Left ventricle myocardium inferior (tissue), 1 donor: ENCODE data around the gene PCCA. TPM values are rescaled to one million over a fixed set of nuclear protein-coding genes. Genes with fewer than 3 reads are reported as not detected.

Source experiments
- DNase-seq: peaks from one replicate; pipeline ENCODE4 v3.0.0-alpha.2; 2020
- H3K27ac ChIP-seq: fragments of 200-600 bp; replicated peaks from 2 replicates; pipeline ENCODE4 v1.8.0; 2021
- H3K27me3 ChIP-seq: fragments of 200-600 bp; 2 replicates; pipeline ENCODE4 v1.8.0; 2021; ENCODE audit warnings: low read depth
- H3K36me3 ChIP-seq: fragments of 200-600 bp; 2 replicates; pipeline ENCODE4 v1.8.0; 2021
- H3K4me1 ChIP-seq: fragments of 200-600 bp; 2 replicates; pipeline ENCODE4 v1.8.0; 2021
- H3K4me3 ChIP-seq: fragments of 200-600 bp; 2 replicates; pipeline ENCODE4 v1.8.0; 2021; ENCODE audit warnings: mild to moderate bottlenecking, moderate library complexity
- H3K9me3 ChIP-seq: fragments of 200-600 bp; replicated peaks from 2 replicates; pipeline ENCODE4 v1.8.0; 2021
- CTCF ChIP-seq: fragments of 200-600 bp; IDR thresholded peaks from 2 replicates; pipeline ENCODE4 v1.8.0; 2021; ENCODE audit warnings: antibody characterized with exemption, mild to moderate bottlenecking, borderline replicate concordance
- intact Hi-C: fragments of 100-400 bp; cut with micrococcal nuclease; formaldehyde crosslinking; loops from one replicate; pipeline ENCODE4 v1.11.0; 2022
- total RNA-seq: library from RNA; stranded (reverse); fragmentation: NEBNext Ultra II Directional; extraction: Animal tissue kit (Norgen Biotek cat#: 25700); gene quantifications from one replicate; pipeline ENCODE4 v1.2.1, GENCODE V29; 2021
- donor health status: DM: no; HTN: yes; CAD: no; lungs with severe emphysema.

PCCA gene
- total RNA-seq, 1 donor from 2014 or later: 65.4 TPM

DNA sequence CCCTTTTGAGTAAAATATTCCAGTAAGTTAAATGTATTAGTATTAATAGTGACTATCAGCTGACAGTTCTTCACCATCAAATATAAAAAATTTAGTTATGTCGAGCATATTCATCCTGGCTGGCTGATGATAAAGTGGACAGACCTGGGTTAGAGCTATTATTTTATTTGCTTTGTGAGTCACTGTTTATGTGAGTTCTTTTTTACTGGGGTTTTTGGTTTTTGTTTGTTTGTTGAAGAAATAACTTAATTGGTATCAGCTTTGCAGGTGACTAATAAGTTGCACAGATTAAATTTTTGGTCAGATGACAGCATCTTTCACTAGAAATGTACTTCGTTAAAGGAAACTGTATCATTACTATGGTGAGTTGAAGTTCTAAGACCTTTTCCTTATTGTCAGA lies 275.0 kb downstream of the PCCA start:
- no peaks in the 10 kb centered on the region for H3K4me1 ChIP-seq
- DNase-seq: no peak
- intact Hi-C loops: no loop called here
- no peaks in the 10 kb centered on the region for H3K27me3 ChIP-seq
- no peaks in the 10 kb centered on the region for H3K9me3 ChIP-seq
- no peak overlapping the region for H3K4me3 ChIP-seq
- H3K36me3 ChIP-seq: peaks cover 3% of the 10 kb centered on the region
- no peak overlapping the region for H3K27ac ChIP-seq
- no peak for TF ChIP-seq CTCF

- Histone ChIP-seq H3K4me3 (no peak overlapping the region), H3K9me3 (no peaks in the 10 kb centered on the region), H3K36me3 (peaks cover 6% of the 10 kb centered on the region), H3K4me1 (no peaks in the 10 kb centered on the region), H3K27ac (no peak overlapping the region), H3K27me3 (no peaks in the 10 kb centered on the region)
- no peak for DNase-seq
- intact Hi-C loops: no loop called here
- no peak for TF ChIP-seq CTCF
Measured at GRCh38 chr13:100364591-100364990, 275.7 kb downstream of the PCCA start.

DNA sequence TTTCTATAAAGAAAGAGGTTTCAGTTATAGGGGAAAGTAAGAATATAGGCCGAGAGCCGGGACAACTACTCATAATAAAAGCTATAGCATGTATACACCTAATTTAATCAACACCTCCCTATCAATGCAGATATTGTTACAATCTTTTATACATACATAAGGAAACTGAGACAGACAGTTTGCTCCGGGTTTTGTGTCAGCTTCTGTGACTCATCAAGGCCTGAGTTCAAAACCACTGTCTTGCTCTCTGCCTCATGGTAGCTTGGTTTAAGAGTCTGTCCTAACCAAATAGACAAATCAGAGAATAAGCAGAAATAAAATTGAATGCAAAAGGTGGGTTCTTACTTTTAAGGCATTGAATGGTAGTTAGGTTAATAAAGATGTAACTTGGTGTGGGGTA lies 276.8 kb downstream of the PCCA start:
- no peak for TF ChIP-seq CTCF
- Histone ChIP-seq H3K4me1 (no peaks in the 10 kb centered on the region), H3K9me3 (no peaks in the 10 kb centered on the region), H3K4me3 (no peak overlapping the region), H3K36me3 (peaks cover 9% of the 10 kb centered on the region), H3K27ac (no peak overlapping the region), H3K27me3 (no peaks in the 10 kb centered on the region)
- intact Hi-C loops: no loop called here
- DNase-seq: no peak

GRCh38 chr13:100378533-100378932 lies 289.6 kb downstream of the PCCA start:
- intact Hi-C loops: no loop called here
- peaks cover 53% of the 10 kb centered on the region for H3K9me3 ChIP-seq
- H3K27ac ChIP-seq: no peak overlapping the region
- DNase-seq: no peak
- TF ChIP-seq CTCF: no peak
- H3K4me3 ChIP-seq: no peak overlapping the region
- no peaks in the 10 kb centered on the region for H3K27me3 ChIP-seq
- H3K36me3 ChIP-seq: peaks cover 45% of the 10 kb centered on the region
- H3K4me1 ChIP-seq: peaks cover 6% of the 10 kb centered on the region

DNA sequence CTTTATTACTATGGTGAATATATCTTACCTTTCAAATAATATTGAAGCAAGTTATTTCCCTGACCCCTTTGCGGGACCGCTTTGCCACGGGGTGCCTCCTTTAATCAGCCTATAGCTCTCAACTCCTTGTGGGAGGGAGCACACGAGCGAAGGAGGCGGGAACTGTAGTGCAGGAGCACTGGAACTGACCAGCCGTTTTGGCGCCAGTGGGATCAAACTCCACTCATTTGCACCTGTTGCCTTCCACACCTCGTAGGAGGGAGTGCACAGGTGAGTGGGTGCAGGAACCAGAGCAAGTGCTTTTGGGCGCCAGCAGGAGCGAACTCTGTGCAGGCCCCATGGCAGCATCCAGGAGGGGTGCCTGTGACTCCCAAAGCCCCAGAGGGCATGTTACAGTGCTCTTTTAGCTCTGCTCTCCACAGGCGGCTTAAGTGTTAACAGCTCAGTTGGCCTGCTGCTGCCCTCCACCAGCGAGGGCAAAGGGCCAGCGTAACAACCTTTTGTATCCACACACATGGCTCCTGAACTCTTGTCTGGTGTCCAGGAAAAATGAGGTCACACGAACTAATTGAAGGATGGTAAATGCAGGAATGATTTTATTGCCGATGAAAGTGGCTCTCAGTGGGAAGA lies 292.8 kb downstream of the PCCA start:
- H3K27ac ChIP-seq: no peak overlapping the region
- DNase-seq: no peak
- intact Hi-C loops: no loop called here
- H3K4me1 ChIP-seq: peaks cover 6% of the 10 kb centered on the region
- peaks cover 29% of the 10 kb centered on the region for H3K36me3 ChIP-seq
- no peak overlapping the region for H3K4me3 ChIP-seq
- H3K9me3 ChIP-seq: peaks cover 28% of the 10 kb centered on the region
- H3K27me3 ChIP-seq: no peaks in the 10 kb centered on the region
- no peak for TF ChIP-seq CTCF
